NCI-H2171 (cell line): Measurements from ENCODE around the gene POLR1A.

Experiments
- DNase-seq: peaks from one replicate; lab custom pipeline; 2025; lab: John Stamatoyannopoulos, UW

POLR1A gene

DNA sequence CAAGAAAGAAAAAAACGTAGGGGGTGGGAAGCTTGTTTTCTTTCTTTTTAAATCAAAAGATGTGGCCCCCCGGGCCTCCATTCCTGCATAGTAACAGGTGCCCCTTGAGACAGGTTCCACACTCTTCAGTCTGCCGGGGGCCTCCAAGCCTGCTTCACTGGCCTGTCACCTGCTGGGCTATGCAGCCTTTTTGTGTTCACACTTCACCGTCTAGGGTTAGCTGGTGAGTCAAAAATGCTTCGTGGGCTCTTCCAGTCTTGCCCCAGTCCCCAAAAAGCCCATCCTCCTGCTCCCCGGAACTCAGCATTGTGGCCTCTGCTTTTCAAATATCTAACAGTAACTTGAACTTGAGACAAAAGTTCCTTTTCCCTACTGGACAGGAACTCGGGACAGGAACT, 67.9 kb downstream of the POLR1A start:
- DNase-seq = no peak

DNA sequence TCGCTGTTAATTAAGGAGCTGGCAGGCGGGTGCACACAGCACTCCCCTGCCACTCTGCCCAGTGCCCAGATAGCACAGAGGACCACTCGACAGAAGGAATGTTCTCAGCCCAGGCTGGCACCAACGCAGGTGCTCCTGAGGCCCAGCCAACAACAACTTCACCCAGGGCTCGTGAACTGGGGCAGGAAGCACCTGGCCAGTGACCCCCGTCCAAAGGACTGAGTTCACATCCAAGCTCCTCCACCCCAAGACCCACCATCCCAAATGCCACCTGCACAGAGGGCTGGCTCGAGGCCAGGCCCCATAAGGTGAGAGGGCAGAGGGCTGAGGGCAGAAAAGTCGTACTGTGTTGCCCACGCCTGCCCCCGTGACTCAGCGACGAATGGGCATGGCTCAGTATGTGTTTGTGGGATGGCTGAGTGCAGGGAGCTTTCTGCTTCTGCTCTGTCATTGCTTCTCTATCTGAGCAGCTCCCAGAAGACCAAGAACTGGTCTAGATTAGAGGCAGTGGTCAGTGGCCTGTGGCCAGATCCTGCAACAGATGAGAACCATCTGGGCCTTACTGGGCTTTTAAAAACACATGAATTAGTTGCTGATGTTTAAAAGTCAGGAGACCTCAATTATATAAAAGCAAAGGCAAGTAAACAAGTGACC, 68.4 kb downstream of the POLR1A start:
- no peak for DNase-seq

DNA sequence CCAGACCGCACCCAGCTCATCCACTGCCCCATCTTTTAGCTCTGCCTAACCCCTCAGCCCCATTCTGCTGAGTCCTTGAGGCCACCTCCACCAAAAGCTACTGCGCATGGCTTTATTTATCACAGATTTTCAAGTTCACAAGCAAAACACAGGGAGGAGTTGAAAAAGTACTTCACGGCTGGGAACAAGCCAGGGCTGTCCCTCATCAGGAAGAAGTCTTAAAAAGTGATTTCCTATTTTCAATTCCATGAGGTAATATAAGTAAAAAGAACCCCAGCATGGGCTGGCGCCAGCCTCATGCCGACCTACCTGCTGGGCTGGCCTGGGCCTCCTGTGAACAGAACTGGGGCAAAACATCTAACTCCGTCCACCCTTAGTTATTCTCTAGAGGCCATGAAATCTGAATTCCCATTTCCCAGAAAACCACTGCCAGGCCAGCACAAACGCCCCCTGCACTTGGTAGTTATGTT, 69.0 kb downstream of the POLR1A start:
- no peak for DNase-seq

DNA sequence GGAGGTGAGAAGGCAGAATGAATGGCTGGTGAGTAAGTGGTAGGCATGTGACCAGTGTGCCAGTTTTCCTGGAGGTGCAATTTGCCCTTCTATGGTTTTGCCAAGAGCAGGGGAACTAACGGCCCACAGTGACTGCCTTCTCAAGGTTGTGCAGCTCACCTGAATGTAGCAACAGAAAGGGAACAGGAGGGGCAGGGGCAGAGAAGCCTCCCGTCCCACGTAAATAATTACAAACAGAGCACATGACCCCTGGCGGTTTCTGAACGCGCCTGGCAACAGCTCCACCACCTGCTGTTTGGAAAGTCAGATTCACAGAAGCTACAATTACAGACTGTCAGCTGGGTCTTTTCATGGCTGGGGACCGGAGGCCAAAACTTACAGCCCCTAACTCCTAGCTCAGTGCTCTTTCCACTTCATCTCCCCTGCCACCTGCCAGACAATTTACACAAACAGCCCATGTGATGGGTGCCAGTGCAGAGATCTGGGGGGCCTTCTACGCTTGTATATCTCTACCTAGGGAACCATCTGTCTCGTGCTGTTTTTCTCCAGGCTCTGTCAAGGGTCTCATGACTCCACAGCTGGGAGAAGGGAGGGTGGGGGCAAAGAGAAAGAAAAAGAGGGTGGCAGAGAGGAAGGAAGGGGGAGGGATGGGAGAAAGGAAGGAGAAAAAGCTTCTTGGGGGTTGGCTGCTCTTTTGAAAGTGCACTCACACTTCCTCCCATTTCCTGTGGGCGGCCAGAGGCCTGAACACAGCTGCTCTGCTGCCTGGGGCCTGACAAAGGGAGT, 69.6 kb downstream of the POLR1A start:
- peak; percentile 98 for DNase-seq

DNA sequence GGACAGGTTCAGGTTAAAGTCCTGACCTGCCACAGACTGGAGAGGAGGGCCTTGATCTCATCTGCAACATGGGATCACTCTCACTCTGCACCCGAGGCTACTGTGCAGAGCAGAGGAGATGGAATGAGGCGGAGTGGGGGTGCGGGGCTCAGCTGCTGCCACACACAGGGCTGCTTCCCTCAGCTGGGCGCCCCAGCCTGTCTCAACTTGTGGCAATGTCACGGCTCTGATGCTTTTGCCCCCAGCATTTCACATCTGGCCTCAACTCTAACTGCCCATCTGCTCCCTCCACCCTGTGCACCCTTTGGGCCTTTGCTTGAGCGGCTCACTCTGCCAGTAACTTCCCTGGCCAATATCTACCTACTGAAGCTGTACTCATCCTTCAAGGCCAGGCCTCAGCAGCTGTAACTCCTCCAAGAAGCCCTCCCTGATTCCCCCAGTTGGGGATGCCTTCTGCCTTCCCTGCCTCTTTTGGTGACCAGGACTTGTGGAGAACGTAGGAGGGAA, 70.3 kb downstream of the POLR1A start:
- peak; percentile 82 for DNase-seq

DNA sequence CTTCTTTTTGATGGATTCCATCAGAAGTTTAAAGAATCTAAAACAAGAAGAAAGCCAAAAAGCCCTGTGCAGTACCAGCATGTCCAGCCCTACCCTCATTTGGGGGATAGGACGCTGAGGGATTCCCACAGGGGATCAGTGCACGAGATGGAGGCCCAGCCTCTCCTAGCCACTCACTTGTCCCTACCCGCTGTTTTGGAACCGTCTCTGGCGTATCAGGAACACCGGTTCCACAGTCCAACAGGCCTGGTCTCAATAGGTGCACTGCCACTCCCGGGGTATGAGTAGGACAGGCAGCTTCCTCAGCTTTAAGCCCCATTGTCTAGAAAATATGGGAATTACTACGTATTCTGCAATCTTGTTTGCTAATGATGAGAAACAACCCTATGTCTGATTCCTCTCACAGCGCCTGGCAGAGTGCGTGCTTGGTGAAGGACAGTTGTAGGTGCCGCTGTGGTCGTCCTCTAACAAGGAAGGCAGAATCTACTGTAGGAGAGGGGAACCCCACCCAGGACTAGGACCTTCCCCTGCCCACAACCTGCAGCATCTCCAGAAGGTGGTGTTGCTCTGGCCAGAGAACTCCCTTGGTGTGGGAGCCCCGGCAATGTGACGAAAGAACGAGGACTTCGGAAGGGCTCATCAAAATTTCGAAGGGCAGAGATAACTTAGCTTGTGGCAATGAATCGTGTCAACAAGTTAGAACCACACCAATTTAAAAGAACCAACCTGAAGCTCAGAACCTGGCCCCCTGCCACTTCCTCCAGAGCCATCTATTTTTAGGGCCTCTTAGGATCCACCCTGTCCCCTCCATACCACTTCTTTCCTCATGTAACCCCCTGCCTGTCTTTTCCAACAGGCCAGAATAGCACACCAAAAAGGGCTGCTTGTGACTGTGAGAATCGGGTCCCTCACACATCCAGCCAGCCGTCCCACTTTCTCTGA, 71.7 kb downstream of the POLR1A start:
- DNase-seq = no peak

DNA sequence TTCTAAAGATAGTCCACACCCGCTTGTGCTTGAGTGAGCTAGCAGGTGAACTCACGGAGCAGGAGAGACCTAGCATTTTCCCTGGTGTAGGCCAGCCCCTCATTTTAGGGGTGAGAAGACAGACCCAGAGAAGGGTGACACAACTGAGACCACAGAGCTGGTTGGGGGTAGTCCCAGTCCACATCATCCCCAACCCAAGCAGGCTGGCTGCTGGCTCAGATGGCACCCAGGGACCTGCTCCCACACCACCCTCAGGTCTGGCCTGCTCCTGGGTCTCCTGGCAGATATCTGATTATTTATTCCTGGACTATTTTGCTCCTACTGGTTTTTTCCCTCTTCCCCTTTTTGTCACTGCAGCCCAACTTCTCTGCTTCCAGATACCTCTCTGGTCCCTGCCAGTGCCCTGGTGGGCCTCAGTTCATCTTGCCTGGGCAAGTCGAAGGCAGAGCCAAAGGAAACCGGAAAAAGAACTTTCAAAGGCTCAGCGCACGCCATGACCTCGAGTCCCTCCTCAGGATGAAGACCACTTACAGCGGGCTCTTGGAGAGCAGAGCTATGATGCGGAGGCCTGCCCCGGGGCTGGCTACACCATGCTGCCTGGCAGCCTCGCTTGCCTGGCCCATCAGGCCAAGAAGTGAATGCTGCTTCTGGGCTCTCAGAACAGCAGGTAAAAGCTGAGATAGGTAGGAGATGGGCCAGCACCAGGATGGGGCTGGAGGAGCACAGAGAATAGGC, 72.7 kb downstream of the POLR1A start:
- DNase-seq = no peak

DNA sequence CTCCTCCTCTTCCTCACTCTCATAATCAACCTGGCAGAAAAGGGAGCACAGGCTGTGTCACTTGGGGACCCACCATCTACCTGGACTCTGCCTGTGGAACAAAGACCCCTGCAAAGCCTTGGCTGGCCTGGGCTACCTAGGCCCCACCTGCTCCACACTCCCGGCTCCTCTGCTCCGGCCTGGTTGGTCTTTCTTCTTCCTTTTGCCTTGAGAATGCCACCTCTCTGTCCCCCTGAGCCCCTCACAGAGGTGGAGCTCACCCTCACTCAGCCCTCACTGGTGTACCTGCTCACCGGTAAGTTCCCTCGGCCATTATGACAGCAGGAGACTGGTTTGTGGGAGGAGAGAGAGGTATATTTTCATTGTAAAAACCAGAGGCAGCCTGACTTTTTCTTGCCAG, 74.1 kb downstream of the POLR1A start:
- DNase-seq = no peak

DNA sequence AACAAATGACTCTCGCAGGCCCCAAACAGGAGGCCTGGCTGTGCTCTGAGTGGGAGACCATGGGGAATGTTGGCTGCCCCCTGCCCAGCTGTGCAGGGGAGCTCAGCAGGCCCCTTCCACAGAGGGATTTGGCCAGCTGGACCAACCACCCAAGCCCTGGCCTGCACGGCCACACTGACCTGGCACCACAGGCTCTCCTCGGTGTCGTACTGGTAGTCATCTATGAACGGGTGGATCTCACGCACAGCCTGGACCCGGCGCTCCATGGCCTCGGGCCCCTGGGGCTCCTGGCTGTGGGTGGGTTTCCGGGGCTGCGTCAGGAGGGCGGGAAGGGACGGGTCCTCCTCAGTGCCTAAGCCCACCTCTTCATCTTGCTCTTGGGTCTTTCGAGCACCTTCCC, 74.5 kb downstream of the POLR1A start:
- no peak for DNase-seq

DNA sequence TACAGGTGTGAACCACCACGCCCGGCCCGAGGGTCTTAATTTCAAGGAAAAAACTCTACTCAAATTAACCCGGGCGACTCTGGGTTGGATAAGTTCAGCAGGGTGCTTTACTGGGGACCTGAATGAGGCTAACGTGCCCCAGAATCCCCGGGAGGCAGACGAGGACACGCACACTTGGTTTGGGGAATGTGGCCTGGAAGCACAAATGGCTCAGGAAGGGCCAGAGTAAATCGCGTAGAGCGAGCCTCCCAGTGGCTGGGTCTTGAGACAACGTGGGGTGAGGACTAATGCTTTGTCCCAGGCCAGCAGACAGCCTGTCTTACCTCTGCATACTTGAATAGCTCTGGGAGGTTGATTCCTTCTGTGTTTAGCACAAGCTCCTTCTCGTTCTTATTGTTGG, 75.8 kb downstream of the POLR1A start:
- DNase-seq = no peak

DNA sequence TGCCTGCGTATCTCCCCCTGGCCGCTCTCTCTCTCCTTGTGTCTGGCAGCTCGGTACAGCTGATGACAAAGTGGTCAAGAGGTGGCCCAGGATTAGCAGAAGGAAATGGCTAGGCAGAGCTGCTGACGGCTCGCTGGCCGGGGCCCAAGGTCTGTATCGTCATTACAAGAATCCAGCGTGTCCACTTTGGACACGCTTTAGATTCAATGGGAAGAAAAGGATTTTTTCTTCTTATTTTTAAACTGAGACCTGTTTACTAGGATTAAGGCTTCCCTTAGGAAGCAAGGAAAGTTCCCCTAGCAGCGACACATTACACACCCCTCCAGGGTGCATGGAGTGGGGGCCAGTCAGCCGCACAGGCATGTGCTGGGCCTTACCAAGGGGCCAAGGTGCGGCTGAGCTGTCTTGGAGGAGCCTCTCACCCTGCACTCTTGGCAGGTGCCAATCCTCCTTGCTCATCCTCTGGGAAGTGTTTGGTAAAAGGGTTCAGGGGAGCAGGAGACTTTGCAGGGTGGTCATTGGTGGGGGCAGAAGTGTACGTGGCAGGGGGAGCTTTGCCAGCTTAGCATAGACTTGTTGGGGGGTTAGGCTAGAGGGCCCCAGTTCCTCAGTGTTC, 76.8 kb downstream of the POLR1A start:
- no peak for DNase-seq

DNA sequence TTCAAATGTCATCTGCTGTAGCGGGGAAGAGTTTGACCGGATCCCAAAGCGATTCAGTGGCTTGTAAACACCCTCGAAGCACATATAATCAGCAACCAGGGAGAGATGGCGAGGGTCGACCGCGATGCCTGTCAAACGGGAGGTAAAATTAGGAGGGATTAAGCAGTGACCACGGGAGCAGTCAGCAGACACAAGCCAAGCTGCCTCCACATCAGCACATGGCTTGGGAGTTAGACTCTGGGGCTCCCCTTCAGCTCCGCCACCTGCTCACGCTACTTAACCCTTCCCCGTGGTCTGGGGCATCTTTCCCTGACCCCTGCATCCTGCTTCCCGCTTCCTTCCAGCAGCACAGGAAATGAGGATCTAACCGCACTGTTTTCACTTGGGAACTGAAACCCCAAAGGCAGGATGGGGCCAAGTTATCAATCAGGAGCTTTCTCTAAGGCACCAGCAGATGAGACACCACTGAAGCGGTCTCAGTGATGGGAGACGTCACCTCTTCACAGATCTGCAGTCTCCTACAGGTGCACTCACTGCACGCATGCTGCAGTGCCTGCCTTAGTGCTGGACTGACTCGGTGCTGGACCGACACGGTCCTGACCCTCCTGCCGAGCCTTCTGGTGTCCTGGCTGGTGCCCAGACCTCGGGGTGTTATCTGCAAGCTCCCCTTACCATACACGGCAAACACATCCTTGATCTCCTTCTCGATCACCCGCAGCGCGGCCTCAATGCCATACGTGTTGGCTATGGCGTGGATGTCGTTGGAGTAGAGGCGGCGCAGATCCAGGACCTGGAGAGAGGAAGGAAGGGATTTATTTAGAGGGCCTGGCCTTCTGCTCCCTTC, 77.5 kb downstream of the POLR1A start:
- DNase-seq = no peak

DNA sequence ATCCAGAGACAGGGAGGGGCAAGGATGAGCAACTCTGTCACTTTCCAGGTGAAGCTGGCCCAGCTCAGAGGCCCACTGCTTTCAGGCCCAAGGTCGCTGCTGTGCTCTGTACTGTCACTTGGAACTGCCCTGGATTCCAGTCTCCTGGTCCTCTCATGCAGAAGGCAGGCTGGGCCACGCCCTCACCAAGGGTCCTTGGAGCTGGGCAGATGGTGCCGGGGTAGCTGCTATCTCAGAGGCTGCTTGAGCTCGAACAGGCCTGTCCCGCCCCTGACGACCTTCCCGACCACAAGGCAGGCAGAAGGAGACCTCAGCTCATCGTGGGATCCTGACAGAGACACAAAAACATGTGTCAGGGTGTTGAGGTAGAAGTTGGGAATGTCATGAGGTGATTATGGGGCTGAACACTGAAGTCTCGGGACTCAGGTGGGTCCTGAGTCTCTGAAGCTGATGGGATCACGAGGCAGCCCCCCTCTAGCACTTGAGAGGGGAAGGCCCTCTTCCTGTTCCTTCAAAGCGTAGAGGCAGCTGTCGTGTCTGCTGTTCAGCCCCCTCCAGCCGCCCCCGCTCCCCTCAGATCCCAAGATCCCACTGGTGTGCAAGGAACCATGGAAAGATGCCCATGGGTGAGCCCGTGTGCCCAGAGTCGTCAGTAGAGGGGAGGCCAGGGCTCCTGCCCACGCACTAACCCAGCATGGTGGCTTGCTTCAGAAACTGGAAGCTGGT, 78.3 kb downstream of the POLR1A start:
- no peak for DNase-seq

DNA sequence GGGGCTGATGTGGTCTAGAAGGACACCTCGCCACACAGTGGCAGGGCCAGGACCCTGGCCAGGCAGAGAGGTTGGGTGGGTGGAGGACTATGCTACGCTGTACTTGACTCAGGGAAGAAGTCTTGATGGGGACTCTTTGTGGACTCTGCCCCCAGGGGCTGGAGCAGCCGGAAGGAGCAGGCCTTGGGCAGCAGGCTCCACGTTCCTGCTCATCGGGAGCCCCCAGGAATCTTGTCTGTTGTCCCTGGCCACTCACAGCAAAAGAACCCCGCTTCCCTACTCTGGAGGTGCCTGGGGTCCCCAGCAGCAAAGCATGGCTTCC, 79.0 kb downstream of the POLR1A start:
- DNase-seq = no peak

DNA sequence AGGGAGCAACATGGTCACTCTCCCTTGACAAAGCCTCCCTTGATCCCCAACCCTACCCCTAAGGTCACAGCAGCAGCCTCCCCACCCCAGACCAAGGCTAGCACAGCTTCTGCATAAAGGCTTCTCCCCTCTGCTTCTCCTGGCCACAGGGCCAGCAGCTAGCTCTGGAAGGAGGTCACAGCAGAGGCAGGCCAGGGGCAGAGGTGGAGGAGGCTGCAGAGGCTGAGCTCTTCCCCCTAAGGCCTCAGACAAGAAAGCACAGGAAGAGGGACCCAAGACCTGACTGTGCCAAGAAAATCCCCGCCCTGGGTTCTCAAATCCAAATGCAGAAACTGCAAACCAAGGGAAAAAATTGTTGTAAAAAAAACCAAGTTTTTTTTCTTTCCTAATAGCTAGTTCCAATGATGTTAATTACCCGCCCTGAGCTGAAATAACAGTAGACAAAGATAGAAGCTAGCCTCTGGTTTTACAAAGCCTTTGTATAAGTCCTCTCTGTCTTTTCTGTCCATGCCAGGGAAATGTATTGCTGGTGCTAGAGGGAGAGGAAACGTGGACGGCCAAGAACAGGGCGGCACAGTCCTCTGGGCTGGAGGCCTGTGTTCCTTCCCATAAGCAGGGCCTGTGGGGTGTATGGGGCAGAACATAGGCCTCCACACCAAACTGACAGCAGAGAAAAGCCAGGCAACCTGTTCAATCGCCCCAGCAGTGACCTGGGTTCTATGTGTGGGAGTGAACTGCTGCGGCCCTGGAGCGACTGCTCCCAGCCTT, 79.5 kb downstream of the POLR1A start:
- no peak for DNase-seq

DNA sequence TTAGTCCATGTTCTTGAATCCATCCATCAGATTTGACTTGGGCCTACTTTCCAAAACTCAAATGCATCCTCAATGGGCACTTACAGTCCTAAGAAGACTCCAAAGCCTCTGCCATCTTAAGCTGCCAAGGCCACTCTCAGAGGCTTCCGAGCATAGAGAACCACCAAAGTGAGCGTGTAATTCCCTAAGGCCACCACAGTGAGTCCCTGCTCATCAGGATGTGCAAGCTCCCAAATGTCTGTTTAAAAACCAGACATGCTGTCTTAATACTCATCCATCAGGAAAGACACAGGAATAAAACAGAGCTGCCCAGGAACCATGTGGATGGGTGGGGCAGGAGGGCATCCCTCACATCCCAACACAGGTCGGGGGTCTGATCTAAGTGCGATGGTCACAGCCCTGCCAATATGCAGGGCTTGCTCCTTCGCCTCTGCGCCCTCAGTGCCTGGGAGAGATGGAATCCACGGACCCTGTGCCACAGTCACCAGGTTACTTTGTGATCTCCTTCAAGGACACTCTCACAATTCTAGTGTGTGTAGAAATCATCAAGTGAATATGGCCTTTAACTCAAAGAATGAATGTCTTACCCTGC, 80.4 kb downstream of the POLR1A start:
- DNase-seq = no peak

DNA sequence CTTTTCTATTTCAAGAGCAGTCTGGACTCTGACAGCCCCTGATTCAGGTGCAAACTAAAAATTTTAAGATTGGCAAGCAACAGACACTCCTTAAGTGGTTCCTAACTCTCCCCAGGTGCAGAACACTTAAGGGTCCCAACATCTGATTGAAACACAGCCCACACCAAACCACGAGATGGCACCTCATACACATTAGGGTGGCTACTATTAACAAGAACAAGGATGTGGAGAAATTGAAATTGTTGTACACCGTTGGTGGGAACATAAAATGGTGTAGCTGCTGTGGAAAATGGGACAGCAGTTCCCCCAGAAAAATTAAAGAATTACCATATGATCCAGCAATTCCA, 82.3 kb downstream of the POLR1A start:
- DNase-seq = no peak

DNA sequence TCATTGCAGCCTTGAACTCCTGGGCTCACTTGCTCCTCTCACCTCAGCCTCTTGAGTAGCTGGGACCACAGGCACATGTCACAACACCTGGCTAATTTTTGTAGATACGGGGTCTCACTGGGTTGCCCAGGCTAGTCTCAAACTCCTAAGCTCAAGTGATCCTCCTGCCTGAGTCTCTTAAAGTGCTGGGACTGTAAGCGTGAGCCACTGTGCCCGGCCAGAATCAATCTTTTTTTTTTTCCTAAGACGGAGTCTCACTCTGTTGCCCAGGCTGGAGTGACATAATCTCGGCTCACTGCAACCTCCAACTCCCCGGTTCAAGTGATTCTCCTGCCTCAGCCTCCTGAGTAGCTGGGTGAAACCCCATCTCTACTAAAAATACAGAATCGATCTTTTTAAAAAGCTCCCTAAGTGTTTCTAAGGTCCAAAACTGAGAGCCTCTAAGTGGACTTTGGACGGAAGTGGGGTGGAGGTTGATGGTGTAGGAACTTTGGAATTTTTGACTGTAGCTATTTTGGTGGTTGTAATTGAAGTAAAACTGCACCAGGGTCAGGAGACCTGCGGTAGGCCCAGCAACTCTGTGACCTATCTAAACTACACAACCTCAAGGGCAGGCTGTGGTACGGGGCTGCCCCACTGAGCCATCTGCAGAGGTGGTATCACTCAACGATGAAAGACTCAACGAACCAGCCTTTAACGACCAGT, 82.9 kb downstream of the POLR1A start:
- DNase-seq = no peak
